Prostate gland (tissue), 2 donors: Measurements from ENCODE around the gene SOX12. TPM values are rescaled to one million over a fixed set of nuclear protein-coding genes. Genes with fewer than 3 reads are reported as not detected.

ENCODE experiments used
- DNase-seq: peaks from one replicate; pipeline ENCODE4 v3.0.0-alpha.2; 2019; ENCODE audit warnings: low spot score
- H3K27ac ChIP-seq, 2 donors: fragments of 200-600 bp; sonication (generic); 2 replicates each; pipeline ENCODE4 v1.5.1; 2017 to 2019
- H3K27me3 ChIP-seq: fragments of 200-600 bp; sonication (generic); replicated peaks from 2 replicates; pipeline ENCODE4 v1.5.1; 2019; ENCODE audit not compliant: insufficient read depth
- H3K36me3 ChIP-seq, 2 donors: fragments of 200-600 bp; sonication (generic); 1 replicate in 1 of 2; 2 replicates in 1 of 2; pipeline versions ENCODE4 v1.5.1 to v1.8.1; 2017 to 2019
- H3K4me1 ChIP-seq: fragments of 200-600 bp; sonication (generic); replicated peaks from 2 replicates; pipeline ENCODE4 v1.5.1; 2019
- H3K4me3 ChIP-seq, 2 donors: fragments of 200-600 bp; sonication (generic); 2 replicates each; pipeline ENCODE4 v1.5.1; 2017 to 2019
- H3K9me3 ChIP-seq: fragments of 200-600 bp; sonication (generic); 2 replicates; pipeline ENCODE4 v1.5.1; 2017
- CTCF ChIP-seq, 4 experiments: fragments of 200-600 bp in 2 of 4; fragments of 450-650 bp in 2 of 4; sonication (generic) in 2 of 4; IDR thresholded peaks; 1 replicate in 3 of 4; 2 replicates in 1 of 4; pipeline ENCODE4 v1.5.1; 2016 to 2019; ENCODE audit warnings: antibody characterized with exemption in 4 of 4, mild to moderate bottlenecking in 2 of 4, moderate library complexity in 2 of 4
- POLR2A ChIP-seq: fragments of 450-650 bp; IDR thresholded peaks from one replicate; pipeline ENCODE4 v1.6.1; 2016; ENCODE audit warnings: antibody characterized with exemption, mild to moderate bottlenecking
- POLR2AphosphoS5 ChIP-seq: sonication (generic); formaldehyde crosslinking; IDR thresholded peaks from one replicate; pipeline ENCODE4 v1.6.1; 2017; ENCODE audit warnings: antibody characterized with exemption
- WGBS: methylation state at CpG from one replicate; pipeline ENCODE4 v1.1.5; 2018; 5-methylcytosine and 5-hydroxymethylcytosine counted together
- intact Hi-C: fragments of 100-400 bp; cut with DNase I; formaldehyde crosslinking; loops from one replicate; pipeline ENCODE4 v1.14.2; 2022
- total RNA-seq, 2 donors: library from RNA; depleted of rRNA; stranded (reverse); fragments of >200 nt; gene quantifications; one replicate each; pipeline ENCODE4 v1.1.0, GENCODE V29; 2016

The SOX12 gene
- total RNA-seq, 2 donors from 2014 or later: 10.7 to 21.0 TPM

GRCh38 chr20:327186-328026 is 2.1 kb downstream of the SOX12 start:
- intact Hi-C loops: no loop called here

GRCh38 chr20:328027-328974 is 2.9 kb downstream of the SOX12 start:
- H3K27me3 ChIP-seq: no peaks in the 10 kb centered on the region
- peaks cover 4% of the 10 kb centered on the region for H3K4me1 ChIP-seq
- WGBS: 27% methylated on average over 31 of the region's 31 CpGs
- H3K27ac ChIP-seq: peak overlapping the region; percentile 93 to 97
- H3K36me3 ChIP-seq: no peaks in the 10 kb centered on the region
- no peak for TF ChIP-seq POLR2AphosphoS5
- no peak for TF ChIP-seq CTCF (IDR thresholded peaks at IDR 0.05)
- no peak for TF ChIP-seq POLR2A
- no peak for DNase-seq
- no peaks in the 10 kb centered on the region for H3K9me3 ChIP-seq
- peak overlapping the region; percentile 69 to 76 for H3K4me3 ChIP-seq
- intact Hi-C loops: no loop called here

More at GRCh38 chr20:327186-328026, 2.1 kb downstream of the SOX12 start:
- Histone ChIP-seq H3K9me3 (no peaks in the 10 kb centered on the region), H3K4me3 (peak overlapping the region; percentile 69 to 76), H3K4me1 (peaks cover 4% of the 10 kb centered on the region), H3K27me3 (no peaks in the 10 kb centered on the region), H3K27ac (peak overlapping the region; percentile 93 to 97), H3K36me3 (no peaks in the 10 kb centered on the region)
- TF ChIP-seq POLR2AphosphoS5 (peak; percentile 90), CTCF (IDR thresholded peaks at IDR 0.05) (no peak), POLR2A (peak; percentile 63)
- DNase-seq: peak; percentile 85
- WGBS: 3% methylated on average over 46 of the region's 47 CpGs

- Histone ChIP-seq H3K27ac (peak overlapping the region in 1 of 2 donors; percentile 97), H3K4me1 (peaks cover 4% of the 10 kb centered on the region), H3K36me3 (no peaks in the 10 kb centered on the region), H3K4me3 (no peak overlapping the region), H3K27me3 (no peaks in the 10 kb centered on the region), H3K9me3 (no peaks in the 10 kb centered on the region)
- no peak for DNase-seq
- 46% methylated on average over 7 of the region's 7 CpGs for WGBS
- TF ChIP-seq POLR2A (no peak), CTCF (IDR thresholded peaks at IDR 0.05) (no peak), POLR2AphosphoS5 (no peak)
- intact Hi-C loops: no loop called here
These were observed 3.8 kb downstream of the SOX12 start for GRCh38 chr20:328975-329695.

- H3K4me1 ChIP-seq: peaks cover 1% of the 10 kb centered on the region
- no peaks in the 10 kb centered on the region for H3K9me3 ChIP-seq
- no peak for TF ChIP-seq POLR2AphosphoS5
- TF ChIP-seq CTCF (IDR thresholded peaks at IDR 0.05): no peak
- TF ChIP-seq POLR2A: no peak
- H3K27me3 ChIP-seq: no peaks in the 10 kb centered on the region
- WGBS: 74% methylated on average over 4 of the region's 4 CpGs
- intact Hi-C loops: loop anchor here (2.0 kb wide), 1 partner anchor 63 kb away; no protein-coding TSS in a partner anchor
- H3K4me3 ChIP-seq: no peak overlapping the region
- peak overlapping the region in 1 of 2 donors; percentile 97 for H3K27ac ChIP-seq
- H3K36me3 ChIP-seq: no peaks in the 10 kb centered on the region
- DNase-seq: no peak
These were observed 4.5 kb downstream of the SOX12 start for GRCh38 chr20:329851-330232.
